BLaER1 treated with 17β-estradiol and CSF1 and Interleukin-3, amounts not matched to agents 10 nM and 100 nM (cell line): Measurements from ENCODE around the gene RP9.

Source experiments
- H3K27ac ChIP-seq, 11 experiments: shearing (Covaris generic); formaldehyde crosslinking; 2 replicates each; pipeline ENCODE4 v1.8.1; 2022
- H3K27me3 ChIP-seq, 11 experiments: shearing (Covaris generic); formaldehyde crosslinking; 2 replicates each; pipeline ENCODE4 v1.8.1; 2022
- H3K36me3 ChIP-seq, 11 experiments: shearing (Covaris generic); formaldehyde crosslinking; 2 replicates each; pipeline ENCODE4 v1.8.1; 2022
- H3K4me1 ChIP-seq, 10 experiments: shearing (Covaris generic); formaldehyde crosslinking; 2 replicates each; pipeline ENCODE4 v1.8.1; 2022
- H3K4me2 ChIP-seq, 11 experiments: shearing (Covaris generic); formaldehyde crosslinking; 2 replicates each; pipeline ENCODE4 v1.8.1; 2022
- H3K4me3 ChIP-seq, 10 experiments: shearing (Covaris generic); formaldehyde crosslinking; 2 replicates each; pipeline ENCODE4 v1.8.1; 2022
- H3K9ac ChIP-seq, 11 experiments: shearing (Covaris generic); formaldehyde crosslinking; 2 replicates each; pipeline ENCODE4 v1.8.1; 2022
- H3K9me3 ChIP-seq, 11 experiments: shearing (Covaris generic); formaldehyde crosslinking; replicated peaks in 1 of 11; 2 replicates each; pipeline ENCODE4 v1.8.1; 2022
- H4K20me1 ChIP-seq, 11 experiments: shearing (Covaris generic); formaldehyde crosslinking; 2 replicates each; pipeline ENCODE4 v1.8.1; 2022
- Cebpa-rat ChIP-seq, 11 experiments: shearing (Covaris generic); IDR thresholded peaks; 2 replicates each; pipeline ENCODE4 v1.8.1; 2022

Gene RP9

DNA sequence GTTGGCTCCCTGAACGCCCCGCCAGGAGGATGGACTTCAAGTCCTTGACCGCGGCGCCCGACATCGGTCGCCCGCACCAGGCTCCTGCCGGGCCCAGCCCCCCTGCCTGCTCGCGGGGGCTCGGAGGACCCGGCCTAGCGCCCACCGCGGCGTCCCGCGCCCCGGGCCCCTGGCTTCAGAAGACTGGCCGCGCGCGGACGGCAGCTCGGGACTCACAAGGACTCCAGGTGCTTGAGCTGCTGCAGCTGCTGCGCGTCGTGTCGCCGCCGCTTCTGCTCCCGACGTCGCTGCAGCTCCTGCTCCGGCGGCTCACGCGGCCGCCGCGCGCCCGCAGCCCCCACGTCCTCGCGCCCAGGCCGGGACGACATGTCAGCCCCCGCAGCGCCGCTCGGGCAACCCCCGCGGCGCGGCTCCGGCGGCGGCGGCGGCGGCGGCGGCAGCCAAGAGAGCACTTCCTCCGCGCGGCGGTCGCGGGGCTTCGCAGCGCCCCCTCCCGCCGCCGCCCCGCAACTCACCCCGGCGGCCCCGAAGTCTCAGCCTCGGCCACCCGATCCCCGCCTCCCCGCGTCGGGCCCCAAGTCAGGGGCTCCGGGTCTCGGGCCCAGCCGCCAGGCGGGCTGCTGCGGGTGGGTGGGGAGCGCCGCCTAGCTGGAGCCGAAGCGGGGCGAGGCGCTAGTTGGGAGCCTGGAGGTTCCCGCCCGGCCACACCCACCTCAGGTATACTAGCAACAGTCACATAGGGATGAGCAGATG is at the start of gene RP9:
TSS of gene RP9 (minus strand) at position 400 of the 753 bp plus-strand sequence. CDS start at position 368, 32 bp downstream.
- no peaks in the 10 kb centered on the region for H3K27me3 ChIP-seq
- H3K9ac ChIP-seq, result peak within 1 kb of the TSS; percentile 85 to 99 (median 94)
- H3K36me3 ChIP-seq, result peaks cover 0 to 25% (median 9%) of the 10 kb centered on the region in 11 experiments; a peak in 11 of 22 replicates
- peak within 1 kb of the TSS; percentile 62 to 95 (median 90) for H3K27ac ChIP-seq
- TF ChIP-seq Cebpa-rat (IDR thresholded peaks at IDR 0.05), result no peak
- peak within 1 kb of the TSS; percentile 85 to 95 (median 91) for H3K4me2 ChIP-seq
- H3K4me1 ChIP-seq, result peaks cover 14 to 28% (median 22%) of the 10 kb centered on the region in 10 experiments
- peak within 1 kb of the TSS; percentile 81 to 100 (median 98) for H3K4me3 ChIP-seq
- H4K20me1 ChIP-seq, result peaks cover 28 to 48% (median 43%) of the 10 kb centered on the region in 11 experiments; a peak in 21 of 22 replicates
- H3K9me3 ChIP-seq, result no peaks in the 10 kb centered on the region

DNA sequence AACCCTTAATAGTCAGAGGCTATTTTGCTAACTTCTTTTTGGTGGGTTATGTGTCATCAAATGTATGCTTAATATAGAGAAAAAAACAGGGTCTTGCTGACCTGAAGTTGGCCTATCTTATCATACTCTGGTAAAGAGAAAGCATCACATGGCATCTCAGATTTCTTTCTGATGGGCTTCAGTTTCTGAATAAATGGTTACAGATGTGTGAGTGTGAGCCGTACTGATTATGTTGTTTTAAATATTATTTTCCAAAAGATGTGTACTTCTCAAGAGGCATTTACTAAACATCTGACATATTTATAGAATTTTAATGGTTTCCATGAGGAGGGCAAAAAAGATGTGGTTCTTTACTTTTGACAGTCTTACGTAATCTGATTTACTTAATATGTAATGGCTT is 48.6 kb upstream of the RP9 start:
- no peaks in the 10 kb centered on the region for H4K20me1 ChIP-seq

DNA sequence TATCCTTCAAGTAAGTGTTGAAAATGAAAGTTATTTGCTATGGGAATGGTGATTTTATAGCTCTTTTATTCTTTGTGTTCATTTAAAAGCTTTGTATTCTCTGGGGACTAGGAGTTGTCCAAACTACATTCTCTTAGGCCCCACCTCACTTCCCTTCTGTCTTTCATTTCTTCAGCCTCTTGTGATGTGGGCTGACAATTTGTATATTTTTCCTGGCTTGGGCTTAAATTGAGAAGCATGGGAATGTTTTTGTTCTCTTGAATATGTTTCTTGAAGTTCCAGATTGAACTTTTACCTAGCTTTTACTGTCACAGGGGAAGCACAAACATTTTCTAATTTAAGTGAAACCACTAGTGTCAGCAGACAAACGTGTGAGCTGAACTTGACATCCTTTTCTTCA is 48.1 kb upstream of the RP9 start:
- Histone ChIP-seq H3K4me1 (peaks cover 0 to 9% (median 0%) of the 10 kb centered on the region in 10 experiments; a peak in 4 of 20 replicates), H4K20me1 (no peaks in the 10 kb centered on the region), H3K27me3 (no peaks in the 10 kb centered on the region), H3K9ac (no peak overlapping the region), H3K4me3 (no peak overlapping the region), H3K9me3 (peaks cover 0 to 5% (median 0%) of the 10 kb centered on the region in 11 experiments; a peak in 2 of 22 replicates), H3K36me3 (no peaks in the 10 kb centered on the region), H3K4me2 (0 out of 22 replicates have a peak overlapping the region, but pooled peaks of 1 of the 11 experiments have one; percentile 7), H3K27ac (no peak overlapping the region)
- no peak for TF ChIP-seq Cebpa-rat (IDR thresholded peaks at IDR 0.05)

More for the DNA sequence above, 48.6 kb upstream of the RP9 start:
- peaks cover 0 to 5% (median 0%) of the 10 kb centered on the region in 11 experiments; a peak in 2 of 22 replicates for H3K9me3 ChIP-seq
- no peaks in the 10 kb centered on the region for H3K36me3 ChIP-seq
- 0 out of 22 replicates have a peak overlapping the region, but pooled peaks of 1 of the 11 experiments have one; percentile 7 for H3K4me2 ChIP-seq
- H3K9ac ChIP-seq, result no peak overlapping the region
- TF ChIP-seq Cebpa-rat (IDR thresholded peaks at IDR 0.05), result no peak
- H3K27ac ChIP-seq, result no peak overlapping the region
- no peak overlapping the region for H3K4me3 ChIP-seq
- peaks cover 0 to 9% (median 0%) of the 10 kb centered on the region in 10 experiments; a peak in 4 of 20 replicates for H3K4me1 ChIP-seq
- H3K27me3 ChIP-seq, result no peaks in the 10 kb centered on the region

- Histone ChIP-seq H3K9ac (no peak overlapping the region), H3K36me3 (no peaks in the 10 kb centered on the region), H3K27me3 (no peaks in the 10 kb centered on the region), H4K20me1 (no peaks in the 10 kb centered on the region), H3K9me3 (peaks cover 0 to 4% (median 0%) of the 10 kb centered on the region in 11 experiments; a peak in 2 of 22 replicates), H3K27ac (no peak overlapping the region), H3K4me1 (peaks cover 0 to 9% (median 0%) of the 10 kb centered on the region in 10 experiments; a peak in 4 of 20 replicates), H3K4me2 (no peak overlapping the region), H3K4me3 (no peak overlapping the region)
- no peak for TF ChIP-seq Cebpa-rat (IDR thresholded peaks at IDR 0.05)
Measured at GRCh38 chr7:33156441-33156840, 47.2 kb upstream of the RP9 start.

GRCh38 chr7:33155811-33156210 is 46.6 kb upstream of the RP9 start:
- no peak overlapping the region for H3K4me3 ChIP-seq
- no peaks in the 10 kb centered on the region for H4K20me1 ChIP-seq
- no peaks in the 10 kb centered on the region for H3K36me3 ChIP-seq
- no peak overlapping the region for H3K9ac ChIP-seq
- no peak overlapping the region for H3K27ac ChIP-seq
- H3K4me2 ChIP-seq, result no peak overlapping the region
- H3K4me1 ChIP-seq, result peaks cover 0 to 9% (median 0%) of the 10 kb centered on the region in 10 experiments; a peak in 4 of 20 replicates
- no peak for TF ChIP-seq Cebpa-rat (IDR thresholded peaks at IDR 0.05)
- no peaks in the 10 kb centered on the region; a peak in 1 of 22 replicates for H3K9me3 ChIP-seq
- no peaks in the 10 kb centered on the region for H3K27me3 ChIP-seq

DNA sequence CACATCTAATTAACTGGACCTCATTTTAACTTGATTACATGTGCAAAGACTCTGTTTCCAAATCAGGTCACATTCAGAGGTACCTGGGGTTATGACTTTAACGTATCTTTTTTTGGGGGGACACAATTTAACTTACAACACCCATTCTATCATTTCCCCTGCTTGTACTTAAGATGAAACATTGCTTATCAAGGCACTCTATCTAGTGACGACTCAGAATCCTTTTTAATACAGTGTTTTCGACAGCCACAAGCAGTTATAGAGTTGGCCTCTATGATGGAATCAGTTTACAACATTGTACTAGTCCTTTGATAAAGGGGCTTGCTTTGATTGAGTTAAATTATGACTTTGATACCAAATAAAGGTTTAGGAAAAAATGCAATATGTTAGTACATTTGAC is 42.9 kb upstream of the RP9 start:
- H3K9ac ChIP-seq, result no peak overlapping the region
- no peak overlapping the region for H3K4me2 ChIP-seq
- H3K27ac ChIP-seq, result no peak overlapping the region
- H3K4me1 ChIP-seq, result peaks cover 0 to 2% (median 0%) of the 10 kb centered on the region in 10 experiments; a peak in 2 of 20 replicates
- H3K9me3 ChIP-seq, result no peaks in the 10 kb centered on the region
- no peaks in the 10 kb centered on the region for H3K36me3 ChIP-seq
- H3K27me3 ChIP-seq, result no peaks in the 10 kb centered on the region
- H3K4me3 ChIP-seq, result no peak overlapping the region
- no peaks in the 10 kb centered on the region for H4K20me1 ChIP-seq
- TF ChIP-seq Cebpa-rat (IDR thresholded peaks at IDR 0.05), result no peak

DNA sequence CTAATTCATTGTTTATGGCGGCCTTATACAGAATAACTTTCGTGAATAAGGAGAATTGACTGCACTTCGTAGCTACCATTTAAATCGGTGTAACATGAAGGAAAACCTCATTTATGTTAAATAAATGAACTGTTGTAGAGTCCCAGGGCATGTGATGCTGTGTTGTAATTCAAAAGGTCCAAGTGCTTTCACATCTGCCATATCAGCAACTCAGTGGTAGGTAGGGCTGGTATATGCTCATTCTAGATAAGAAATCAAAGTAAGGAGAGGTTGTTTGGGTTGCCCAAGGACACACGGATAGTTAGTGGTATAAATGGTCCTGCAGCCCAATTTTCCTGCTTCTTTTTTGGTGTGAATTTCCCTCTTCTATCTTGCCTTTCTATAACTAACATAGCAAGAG is 36.0 kb upstream of the RP9 start:
- Histone ChIP-seq H3K4me2 (no peak overlapping the region), H3K4me3 (no peak overlapping the region), H3K27me3 (no peaks in the 10 kb centered on the region), H3K27ac (no peak overlapping the region), H3K4me1 (no peaks in the 10 kb centered on the region), H3K9ac (no peak overlapping the region), H3K9me3 (peaks cover 13 to 21% (median 16%) of the 10 kb centered on the region in 11 experiments), H4K20me1 (no peaks in the 10 kb centered on the region), H3K36me3 (peaks cover 0 to 5% (median 0%) of the 10 kb centered on the region in 11 experiments; a peak in 1 of 22 replicates)
- TF ChIP-seq Cebpa-rat (IDR thresholded peaks at IDR 0.05), result no peak

GRCh38 chr7:33143996-33144718 is 35.0 kb upstream of the RP9 start:
- no peaks in the 10 kb centered on the region for H3K27me3 ChIP-seq
- H3K4me2 ChIP-seq, result no peak overlapping the region
- H3K36me3 ChIP-seq, result peaks cover 0 to 5% (median 0%) of the 10 kb centered on the region in 11 experiments; a peak in 1 of 22 replicates
- no peak for TF ChIP-seq Cebpa-rat (IDR thresholded peaks at IDR 0.05)
- peaks cover 13 to 21% (median 16%) of the 10 kb centered on the region in 11 experiments for H3K9me3 ChIP-seq
- no peaks in the 10 kb centered on the region for H3K4me1 ChIP-seq
- H3K27ac ChIP-seq, result no peak overlapping the region
- H3K4me3 ChIP-seq, result no peak overlapping the region
- no peaks in the 10 kb centered on the region for H4K20me1 ChIP-seq
- H3K9ac ChIP-seq, result no peak overlapping the region

DNA sequence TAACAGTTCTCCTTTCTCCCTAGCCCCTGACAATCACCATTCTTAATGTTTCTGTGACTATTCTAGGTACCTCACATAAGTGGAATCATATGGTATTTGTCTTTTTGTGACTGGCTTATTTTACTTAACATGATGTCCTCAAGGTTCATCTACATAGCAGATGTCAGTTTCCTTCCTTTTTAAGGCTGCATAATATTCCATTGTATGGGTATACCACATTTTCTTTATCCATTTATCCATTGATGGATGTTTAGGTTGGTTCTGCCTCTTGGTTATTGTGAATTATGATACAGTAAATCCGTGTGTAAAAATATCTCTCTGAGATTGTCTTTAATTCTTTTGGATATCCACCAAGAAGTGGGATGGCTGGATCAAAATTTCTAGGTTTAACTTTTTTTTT is 33.4 kb upstream of the RP9 start:
- no peak for TF ChIP-seq Cebpa-rat (IDR thresholded peaks at IDR 0.05)
- no peaks in the 10 kb centered on the region for H4K20me1 ChIP-seq
- no peak overlapping the region for H3K27ac ChIP-seq
- H3K4me3 ChIP-seq, result no peak overlapping the region
- no peak overlapping the region for H3K4me2 ChIP-seq
- peaks cover 13 to 21% (median 16%) of the 10 kb centered on the region in 11 experiments for H3K9me3 ChIP-seq
- no peaks in the 10 kb centered on the region for H3K4me1 ChIP-seq
- no peaks in the 10 kb centered on the region for H3K27me3 ChIP-seq
- no peak overlapping the region for H3K9ac ChIP-seq
- peaks cover 0 to 5% (median 0%) of the 10 kb centered on the region in 11 experiments; a peak in 1 of 22 replicates for H3K36me3 ChIP-seq
